AG04450 (cell line): ENCODE measurements around the gene SP2. TPM values are rescaled to one million over a fixed set of nuclear protein-coding genes. Genes with fewer than 3 reads are reported as not detected.

Experiments used
- CTCF ChIA-PET: fragments of 300-600, 350-600 bp; formaldehyde crosslinking; extraction: SDS; loops from one replicate; lab custom pipeline; 2022; ENCODE audit warnings: antibody characterized with exemption, inconsistent platforms; lab: Charles Lee
- POLR2A ChIA-PET: fragments of 350-600 bp; formaldehyde crosslinking; extraction: SDS; loops from one replicate; lab custom pipeline; 2021; ENCODE audit warnings: antibody characterized with exemption, inconsistent platforms; lab: Yijun Ruan, JAX
- DNase-seq: peaks from one replicate; pipeline ENCODE4 v3.0.0-alpha.2; 2011; ENCODE audit warnings: low read depth, low spot score
- H3K27ac ChIP-seq: one replicate; pipeline ENCODE4 v1.5.1; 2012; ENCODE audit warnings: low read depth, low read length, control low read depth
- H3K27me3 ChIP-seq: one replicate; pipeline ENCODE4 v1.6.0; 2012; ENCODE audit warnings: low read length; ENCODE audit not compliant: control insufficient read depth, insufficient read depth
- H3K4me3 ChIP-seq: 2 replicates; pipeline ENCODE4 v1.5.1; 2011; ENCODE audit warnings: mild to moderate bottlenecking, low read depth, low read length, control low read depth
- H3K9me3 ChIP-seq: 2 replicates; pipeline ENCODE4 v1.5.1; 2012; ENCODE audit warnings: low read length; ENCODE audit not compliant: control insufficient read depth, insufficient read depth
- CTCF ChIP-seq: IDR thresholded peaks from 2 replicates; pipeline ENCODE4 v1.5.1; 2011; ENCODE audit warnings: low read depth, low read length, control low read depth, inconsistent platforms
- polyA plus RNA-seq: library from polyadenylated mRNA; depleted of rRNA; stranded (reverse); fragments of >200 nt; gene quantifications from 2 replicates; pipeline ENCODE4 v1.2.3, GENCODE V29; 2011

SP2 gene
- polyA plus RNA-seq, 1 experiment = 2.7 TPM

GRCh38 chr17:47888293-47888692 lies 7.7 kb upstream of the SP2 start:
- TF ChIP-seq CTCF = no peak
- ChIA-PET POLR2A (no interaction called here), CTCF (interaction anchor here (0.6 to 15.7 kb wide), 2 partner anchors 44 to 195 kb away, joined by 6 to 502 read pairs; partner anchors contain the start of gene SCRN2)
- Histone ChIP-seq H3K27me3 (peaks cover 3% of the 10 kb centered on the region), H3K9me3 (no peaks in the 10 kb centered on the region), H3K27ac (no peak overlapping the region), H3K4me3 (no peak overlapping the region)
- no peak for DNase-seq

DNA sequence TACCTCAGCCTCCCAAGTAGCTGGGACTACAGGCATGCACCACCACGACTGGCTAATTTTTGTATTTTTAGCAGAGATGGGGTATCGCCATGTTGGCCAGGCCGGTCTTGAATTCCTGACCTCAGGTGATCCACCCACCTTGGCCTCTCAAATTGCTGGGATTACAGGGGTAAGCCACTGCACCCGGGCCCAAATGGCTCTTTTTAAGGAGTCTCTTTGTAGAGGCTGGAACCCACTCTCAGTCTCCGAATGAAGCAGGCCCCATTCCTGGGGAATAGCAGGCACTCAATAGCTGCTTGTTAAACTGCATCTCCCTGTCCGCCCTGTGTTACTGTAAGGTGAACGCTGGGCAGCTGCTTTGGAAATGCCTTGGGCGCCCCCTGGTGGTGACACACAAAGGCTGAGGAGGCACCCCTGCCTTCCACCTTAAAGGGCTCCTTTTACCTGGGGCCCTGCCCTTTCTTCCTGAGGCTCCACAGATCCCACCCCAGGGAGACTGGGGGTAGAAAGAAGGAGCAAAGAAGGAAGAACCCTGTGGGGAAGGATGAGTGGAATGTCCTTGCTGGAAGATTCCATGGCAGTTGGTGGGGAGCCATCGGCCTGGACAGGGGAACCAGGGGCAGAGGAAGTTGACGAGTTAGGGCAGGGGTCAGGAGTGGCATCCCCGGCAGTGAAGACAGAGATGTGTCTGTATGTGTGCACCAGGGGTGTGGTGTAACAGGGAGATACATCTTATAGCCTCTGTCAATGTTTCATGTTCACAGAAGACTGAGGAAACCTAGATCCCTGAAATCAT lies 6.1 kb upstream of the SP2 start:
- DNase-seq = peak; percentile 69
- ChIA-PET CTCF (interaction anchor here (0.5 to 15.7 kb wide), 17 partner anchors 9 to 81 kb away, joined by 3 to 502 read pairs (median 5); partner anchors contain the start of genes CDK5RAP3, LRRC46, MRPL10 and SCRN2), POLR2A (interaction anchor here (1.0 to 1.1 kb wide), 2 partner anchors 39 to 47 kb away, joined by 3 read pairs; partner anchors contain the start of gene SP6)
- peak; percentile 94 for TF ChIP-seq CTCF
- Histone ChIP-seq H3K27ac (no peak overlapping the region), H3K4me3 (no peak overlapping the region), H3K9me3 (no peaks in the 10 kb centered on the region), H3K27me3 (no peaks in the 10 kb centered on the region)

- POLR2A ChIA-PET = interaction anchor here (0.7 kb wide), 1 partner anchor 39 kb away, joined by 4 read pairs; no protein-coding TSS in a partner anchor
These were observed 4.4 kb upstream of the SP2 start for GRCh38 chr17:47891545-47892088.

DNA sequence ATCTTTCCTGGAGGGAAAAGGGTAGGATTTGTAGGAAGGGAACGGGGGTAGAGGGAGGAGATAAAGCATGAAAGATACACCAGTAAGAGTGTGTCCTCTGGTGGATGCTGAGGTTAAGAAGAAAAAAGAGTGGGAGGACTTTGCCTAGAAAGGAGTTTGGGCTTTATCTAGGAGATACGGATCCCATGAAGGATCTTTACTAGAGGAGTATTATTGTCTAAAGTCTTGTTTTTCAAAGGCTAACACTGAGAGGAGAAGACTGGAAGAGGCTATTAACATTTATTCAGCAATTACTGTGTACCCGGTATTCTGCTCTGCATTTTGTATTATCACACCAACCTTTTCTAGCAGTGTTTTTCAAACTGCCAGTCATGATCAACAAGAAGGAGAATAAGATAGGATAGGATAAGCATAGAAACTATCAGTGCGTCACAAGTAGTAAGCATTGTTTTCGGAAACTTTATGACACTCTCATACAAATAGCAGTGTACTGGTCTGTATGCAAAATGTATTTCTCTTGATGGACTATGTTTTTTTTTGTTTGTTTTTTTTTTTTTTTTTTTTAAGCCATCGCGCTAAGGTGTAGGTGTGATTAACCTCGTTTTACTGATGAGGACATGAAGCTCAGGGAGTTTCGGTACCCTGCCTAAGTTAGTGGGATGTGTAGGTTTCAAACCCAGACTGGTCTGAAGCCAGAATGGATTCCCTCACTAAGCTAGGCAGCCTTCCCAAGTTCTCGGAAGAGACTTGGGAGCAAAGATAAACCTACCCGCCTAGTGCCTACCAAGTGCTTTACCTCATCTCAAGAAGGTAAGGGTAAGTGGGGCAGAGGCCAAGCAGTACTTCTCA lies 1.3 kb upstream of the SP2 start:
- ChIA-PET POLR2A (interaction anchor here (0.9 to 1.7 kb wide), 8 partner anchors 32 to 201 kb away, joined by 3 to 12 read pairs (median 4); partner anchors contain the start of genes CDK5RAP3, LRRC46, MRPL10 and SCRN2), CTCF (interaction anchor here (0.6 to 15.7 kb wide), 6 partner anchors 47 to 196 kb away, joined by 3 to 502 read pairs (median 4); partner anchors contain the start of genes CDK5RAP3, PNPO and SCRN2)
- Histone ChIP-seq H3K4me3 (peak overlapping the region; percentile 89), H3K27ac (no peak overlapping the region), H3K9me3 (no peaks in the 10 kb centered on the region), H3K27me3 (no peaks in the 10 kb centered on the region)
- no peak for TF ChIP-seq CTCF
- no peak for DNase-seq

More at GRCh38 chr17:47891545-47892088, 4.4 kb upstream of the SP2 start:
- no peak overlapping the region for H3K27ac ChIP-seq
- H3K9me3 ChIP-seq = no peaks in the 10 kb centered on the region
- CTCF ChIA-PET = interaction anchor here (0.9 to 15.7 kb wide), 10 partner anchors 12 to 79 kb away, joined by 3 to 502 read pairs (median 12); partner anchors contain the start of genes LRRC46, MRPL10, OSBPL7 and SCRN2
- no peak for TF ChIP-seq CTCF
- no peaks in the 10 kb centered on the region for H3K27me3 ChIP-seq
- DNase-seq = no peak
- no peak overlapping the region for H3K4me3 ChIP-seq
